Nephron progenitor cell (in vitro differentiated cells): ENCODE measurements around the gene NOP56.

Experiments used
- DNase-seq: peaks from one replicate; pipeline ENCODE4 v3.0.0; 2021
- H3K27ac Mint-ChIP-seq: 2 replicates; pipeline ENCODE4 v1.8.0; 2021; ENCODE audit warnings: mild to moderate bottlenecking, moderate library complexity, mixed read lengths
- H3K27me3 Mint-ChIP-seq: 2 replicates; pipeline ENCODE4 v1.8.0; 2021; ENCODE audit warnings: mild to moderate bottlenecking, low read depth, mixed read lengths; ENCODE audit not compliant: poor library complexity
- H3K36me3 Mint-ChIP-seq: 2 replicates; pipeline ENCODE4 v1.8.0; 2021; ENCODE audit warnings: low read depth, mixed read lengths
- H3K4me1 Mint-ChIP-seq: 2 replicates; pipeline ENCODE4 v1.8.0; 2021; ENCODE audit warnings: mixed read lengths
- H3K4me3 Mint-ChIP-seq: 2 replicates; pipeline ENCODE4 v1.8.0; 2021; ENCODE audit warnings: mild to moderate bottlenecking, moderate library complexity, mixed read lengths
- H3K9me3 Mint-ChIP-seq: 2 replicates; pipeline ENCODE4 v1.8.0; 2021; ENCODE audit warnings: mild to moderate bottlenecking, moderate library complexity, mixed read lengths
- TF ChIP-seq, protein P1 (sequence below): fragments of 200-600 bp; sonication (generic); IDR thresholded peaks from 2 replicates; pipeline ENCODE4 v1.5.0; 2021; ENCODE audit warnings: antibody characterized with exemption

Gene NOP56

DNA sequence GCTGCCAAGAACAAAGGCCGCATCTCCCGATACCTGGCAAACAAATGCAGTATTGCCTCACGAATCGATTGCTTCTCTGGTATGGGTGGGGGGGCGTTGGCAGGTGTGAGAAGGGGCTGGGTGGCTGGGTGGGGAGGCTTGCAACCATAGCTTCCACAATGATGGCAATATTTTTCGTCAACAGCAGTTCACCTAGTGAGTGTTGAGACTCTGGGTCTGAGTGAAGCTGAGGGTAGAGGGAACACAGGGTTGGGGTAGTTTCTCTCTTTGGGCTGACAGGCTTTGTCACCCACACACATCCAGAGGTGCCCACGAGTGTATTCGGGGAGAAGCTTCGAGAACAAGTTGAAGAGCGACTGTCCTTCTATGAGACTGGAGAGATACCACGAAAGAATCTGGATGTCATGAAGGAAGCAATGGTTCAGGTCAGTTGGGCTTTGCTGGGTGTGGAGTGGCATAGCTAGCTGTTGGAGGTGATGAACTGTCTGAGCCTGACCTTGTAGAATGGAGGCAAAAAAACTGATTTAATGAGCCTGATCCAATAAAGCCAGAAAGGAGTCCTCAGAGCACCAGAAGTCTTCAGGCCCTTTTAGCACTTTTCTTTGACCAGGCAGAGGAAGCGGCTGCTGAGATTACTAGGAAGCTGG lies 4.2 kb downstream of the NOP56 start:
- DNase-seq = no peak
- Mint-ChIP-seq H3K27ac (no peak overlapping the region), H3K4me1 (peaks cover 24% of the 10 kb centered on the region), H3K4me3 (no peak overlapping the region), H3K27me3 (peaks cover 3% of the 10 kb centered on the region), H3K36me3 (peaks cover 63% of the 10 kb centered on the region), H3K9me3 (no peaks in the 10 kb centered on the region)
- TF ChIP-seq, protein P1, sequence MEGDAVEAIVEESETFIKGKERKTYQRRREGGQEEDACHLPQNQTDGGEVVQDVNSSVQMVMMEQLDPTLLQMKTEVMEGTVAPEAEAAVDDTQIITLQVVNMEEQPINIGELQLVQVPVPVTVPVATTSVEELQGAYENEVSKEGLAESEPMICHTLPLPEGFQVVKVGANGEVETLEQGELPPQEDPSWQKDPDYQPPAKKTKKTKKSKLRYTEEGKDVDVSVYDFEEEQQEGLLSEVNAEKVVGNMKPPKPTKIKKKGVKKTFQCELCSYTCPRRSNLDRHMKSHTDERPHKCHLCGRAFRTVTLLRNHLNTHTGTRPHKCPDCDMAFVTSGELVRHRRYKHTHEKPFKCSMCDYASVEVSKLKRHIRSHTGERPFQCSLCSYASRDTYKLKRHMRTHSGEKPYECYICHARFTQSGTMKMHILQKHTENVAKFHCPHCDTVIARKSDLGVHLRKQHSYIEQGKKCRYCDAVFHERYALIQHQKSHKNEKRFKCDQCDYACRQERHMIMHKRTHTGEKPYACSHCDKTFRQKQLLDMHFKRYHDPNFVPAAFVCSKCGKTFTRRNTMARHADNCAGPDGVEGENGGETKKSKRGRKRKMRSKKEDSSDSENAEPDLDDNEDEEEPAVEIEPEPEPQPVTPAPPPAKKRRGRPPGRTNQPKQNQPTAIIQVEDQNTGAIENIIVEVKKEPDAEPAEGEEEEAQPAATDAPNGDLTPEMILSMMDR = no peak

DNA sequence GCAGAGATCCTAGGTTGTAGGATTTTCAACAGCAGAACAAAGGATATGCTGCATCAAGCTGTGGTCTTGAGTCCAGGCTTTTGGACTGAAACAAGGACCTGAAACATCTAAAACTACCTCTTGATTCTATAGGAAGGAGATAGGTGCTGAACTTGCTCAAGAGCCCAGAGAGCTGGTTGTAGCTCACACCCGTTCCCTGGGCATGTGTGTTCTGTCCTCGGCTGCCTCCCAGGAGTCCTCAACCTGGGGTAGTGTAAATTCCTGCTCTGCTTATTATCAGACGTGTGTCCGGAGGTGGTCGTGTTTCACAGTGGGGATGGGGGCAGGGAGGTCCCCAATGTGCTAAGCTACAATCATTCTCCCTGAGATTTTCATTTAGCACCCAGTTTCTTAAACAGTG lies 4.8 kb downstream of the NOP56 start:
- Mint-ChIP-seq H3K9me3 (no peaks in the 10 kb centered on the region), H3K4me3 (no peak overlapping the region), H3K4me1 (peaks cover 31% of the 10 kb centered on the region), H3K27me3 (peaks cover 3% of the 10 kb centered on the region), H3K27ac (peak overlapping the region; percentile 27), H3K36me3 (peaks cover 69% of the 10 kb centered on the region)
- DNase-seq = no peak
- TF ChIP-seq, protein P1 = no peak

DNA sequence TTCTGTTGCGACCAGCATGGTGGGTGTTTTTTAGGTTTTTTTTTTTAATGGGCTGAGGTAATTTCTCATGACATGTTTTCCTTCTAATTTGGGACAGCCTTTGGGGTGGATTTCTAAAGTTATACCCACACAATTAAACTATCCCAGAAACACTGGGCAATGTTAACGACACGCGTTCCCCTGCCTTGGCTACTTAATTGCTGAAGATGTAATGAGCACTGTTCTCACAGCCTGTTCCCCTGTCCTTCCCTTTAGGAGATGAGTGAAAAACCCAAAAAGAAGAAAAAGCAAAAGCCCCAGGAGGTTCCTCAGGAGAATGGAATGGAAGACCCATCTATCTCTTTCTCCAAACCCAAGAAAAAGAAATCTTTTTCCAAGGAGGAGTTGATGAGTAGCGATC lies 5.2 kb downstream of the NOP56 start:
- H3K27me3 Mint-ChIP-seq = peaks cover 3% of the 10 kb centered on the region
- H3K9me3 Mint-ChIP-seq = no peaks in the 10 kb centered on the region
- H3K36me3 Mint-ChIP-seq = peaks cover 72% of the 10 kb centered on the region
- H3K4me1 Mint-ChIP-seq = peaks cover 34% of the 10 kb centered on the region
- no peak for DNase-seq
- H3K27ac Mint-ChIP-seq = no peak overlapping the region
- no peak overlapping the region for H3K4me3 Mint-ChIP-seq
- TF ChIP-seq, protein P1 = no peak

DNA sequence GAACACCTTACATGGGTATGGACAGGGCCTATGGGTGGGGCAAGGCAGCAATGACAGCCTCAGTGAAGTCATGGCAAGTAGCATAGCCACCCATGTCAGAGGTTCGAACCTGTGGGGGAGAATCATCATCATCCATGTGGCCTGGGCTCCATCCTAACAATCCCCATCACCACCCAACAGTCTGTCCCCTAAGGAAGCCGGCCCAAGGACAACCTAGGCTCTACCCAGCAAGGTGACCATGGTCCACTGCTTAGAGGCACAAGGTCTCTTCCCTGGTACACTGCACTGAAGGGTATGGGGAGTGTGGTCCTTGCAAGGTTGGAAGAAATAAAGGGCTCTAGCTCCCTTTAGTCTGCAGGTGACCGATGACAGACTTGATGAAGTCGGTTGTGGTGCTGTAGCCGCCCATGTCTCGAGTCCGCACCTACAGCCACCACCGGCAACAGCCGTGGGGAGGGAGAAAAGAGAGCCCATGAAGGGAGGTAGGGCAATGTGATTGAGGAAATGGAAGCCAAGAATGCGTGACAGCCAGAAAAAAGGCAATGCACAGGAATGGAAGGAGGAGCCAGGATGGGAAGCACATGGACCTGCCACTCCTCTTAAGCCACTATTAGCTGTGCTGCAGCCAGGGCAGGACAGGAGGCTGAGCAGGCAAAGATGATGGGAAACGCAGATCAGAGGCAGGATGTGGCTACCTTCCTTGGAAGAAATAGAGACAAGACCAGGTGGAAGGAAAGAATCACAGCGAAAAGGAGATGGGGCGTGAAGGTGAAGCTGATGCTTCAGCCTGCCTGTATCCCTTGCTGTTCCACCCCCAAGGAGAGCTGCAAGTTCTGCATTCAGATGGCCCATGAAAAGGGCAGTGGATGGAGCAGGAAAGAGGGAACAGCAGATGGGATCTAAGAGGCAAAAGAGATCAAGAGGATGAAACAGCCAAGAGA lies 6.3 kb downstream of the NOP56 start:
- Mint-ChIP-seq H3K36me3 (peaks cover 72% of the 10 kb centered on the region), H3K27ac (peak overlapping the region; percentile 77), H3K4me3 (no peak overlapping the region), H3K27me3 (peaks cover 3% of the 10 kb centered on the region), H3K9me3 (no peaks in the 10 kb centered on the region), H3K4me1 (peaks cover 37% of the 10 kb centered on the region)
- DNase-seq = no peak
- TF ChIP-seq, protein P1 = no peak

DNA sequence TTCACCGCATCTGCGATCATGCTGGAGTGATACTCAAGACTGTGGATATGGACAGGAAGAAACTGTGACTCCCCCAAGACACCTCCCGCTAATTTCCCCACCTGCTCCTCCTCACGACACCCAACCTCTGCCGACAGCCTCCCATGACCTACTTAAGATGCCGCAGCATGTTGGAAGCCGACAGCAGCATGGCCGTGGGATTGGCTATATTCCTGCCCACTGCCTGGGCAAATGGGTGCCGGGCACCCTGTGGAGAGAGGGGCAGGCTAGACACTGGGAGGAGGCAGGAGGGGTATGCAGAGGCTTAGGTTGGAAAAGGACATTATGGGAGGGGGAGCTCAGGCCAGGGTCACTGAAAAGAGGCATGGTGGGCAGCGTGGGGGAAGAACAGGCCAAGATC lies 7.1 kb downstream of the NOP56 start:
- no peak overlapping the region for H3K27ac Mint-ChIP-seq
- TF ChIP-seq, protein P1 = no peak
- H3K9me3 Mint-ChIP-seq = no peaks in the 10 kb centered on the region
- DNase-seq = no peak
- no peak overlapping the region for H3K4me3 Mint-ChIP-seq
- H3K27me3 Mint-ChIP-seq = peaks cover 3% of the 10 kb centered on the region
- H3K4me1 Mint-ChIP-seq = peaks cover 36% of the 10 kb centered on the region
- peaks cover 64% of the 10 kb centered on the region for H3K36me3 Mint-ChIP-seq
